ENCODE measurements around the gene FARP1.

FARP1 gene

GRCh38 chr13:98187155-98187964, 44.5 kb downstream of the FARP1 start (continued):
- TF ChIP-seq ZNF341 (tag by site-specific recombination; IDR thresholded peaks at IDR 0.05; ENCODE audit: low read depth) (no peak), ZNF114 (tag by site-specific recombination; IDR thresholded peaks at IDR 0.05) (no peak), ZSCAN30 (tag by site-specific recombination; IDR thresholded peaks at IDR 0.05) (no peak), ZBTB26 (tag by site-specific recombination; optimal IDR thresholded peaks at IDR 0.05) (no peak), ZNF449 (tag by site-specific recombination; IDR thresholded peaks at IDR 0.05) (no peak), ZNF76 (tag by site-specific recombination; IDR thresholded peaks at IDR 0.05; ENCODE audit: borderline replicate concordance, low read depth) (no peak), KLF16 (tag by site-specific recombination; IDR thresholded peaks at IDR 0.05) (no peak), ZNF398 (tag by site-specific recombination; IDR thresholded peaks at IDR 0.05) (no peak), PRDM4 (tag by site-specific recombination; IDR thresholded peaks at IDR 0.05) (peak; percentile 51; the same call in 1 of the 2 replicates), ZEB2 (tag by site-specific recombination; IDR thresholded peaks at IDR 0.05) (0 out of 2 replicates have a peak, but pooled peaks have one; percentile 52), ZBTB49 (tag by site-specific recombination; IDR thresholded peaks at IDR 0.05; ENCODE audit: low read depth) (no peak), ZNF138 (tag by site-specific recombination; IDR thresholded peaks at IDR 0.05; ENCODE audit: borderline replicate concordance) (no peak), REST (tag by site-specific recombination; IDR thresholded peaks at IDR 0.05) (no peak), ZNF701 (tag by site-specific recombination; IDR thresholded peaks at IDR 0.05) (no peak), ZNF350 (tag by site-specific recombination; IDR thresholded peaks at IDR 0.05) (no peak), ZBTB8A (tag by site-specific recombination; IDR thresholded peaks at IDR 0.05) (no peak), MZF1 (tag by site-specific recombination; IDR thresholded peaks at IDR 0.05; ENCODE audit: borderline replicate concordance) (peak; percentile 68; the same call in 1 of the 2 replicates), GLI4 (tag by site-specific recombination; IDR thresholded peaks at IDR 0.05) (peak; percentile 80), KLF9 (tag by site-specific recombination; IDR thresholded peaks at IDR 0.05; ENCODE audit: low read depth) (no peak), PATZ1 (tag by site-specific recombination; IDR thresholded peaks at IDR 0.05) (peak; percentile 27; the same call in 1 of the 2 replicates), ZNF529 (tag by site-specific recombination; IDR thresholded peaks at IDR 0.05; ENCODE audit: insufficient replicate concordance) (no peak), GLIS1 (tag by site-specific recombination; IDR thresholded peaks at IDR 0.05) (no peak), KLF8 (tag by site-specific recombination; IDR thresholded peaks at IDR 0.05) (peak; percentile 47; the same call in 1 of the 2 replicates)
